Hypothalamus (tissue), 51 donors: ENCODE measurements around the gene MPDZ.
"Not testable (repeated sequence)": the region's sequence is repeated elsewhere in the genome, so short reads cannot be mapped to it uniquely, and the experiment has no call there.

Source experiments
- DNase-seq, 51 donors: peaks; one replicate each; lab custom pipeline; 2025; lab: John Stamatoyannopoulos, UW

MPDZ gene

GRCh38 chr9:13269589-13270452 is 9.7 kb downstream of the MPDZ start:
- no peak for DNase-seq

GRCh38 chr9:13268469-13268868 is 11.0 kb downstream of the MPDZ start:
- no peak for DNase-seq

GRCh38 chr9:13267743-13268142 is 11.7 kb downstream of the MPDZ start:
- peak in 1 of 51 donors; percentile 24 for DNase-seq

GRCh38 chr9:13266167-13266566 is 13.3 kb downstream of the MPDZ start:
- no peak for DNase-seq

GRCh38 chr9:13264788-13265187 is 14.7 kb downstream of the MPDZ start:
- DNase-seq = no peak

- no peak for DNase-seq
Observed at GRCh38 chr9:13263511-13263910, 16.0 kb downstream of the MPDZ start.

- DNase-seq = no peak
Observed at GRCh38 chr9:13252852-13253251, 26.6 kb downstream of the MPDZ start.

- no peak for DNase-seq
Observed at GRCh38 chr9:13244181-13244580, 35.3 kb downstream of the MPDZ start.

- no peak for DNase-seq
Observed at GRCh38 chr9:13241283-13241682, 38.2 kb downstream of the MPDZ start.

- no peak for DNase-seq
Observed at GRCh38 chr9:13239660-13240059, 39.8 kb downstream of the MPDZ start.

- DNase-seq = no peak
Observed at GRCh38 chr9:13239208-13239607, 40.3 kb downstream of the MPDZ start.

- DNase-seq = no peak
Observed at GRCh38 chr9:13234932-13235331, 44.6 kb downstream of the MPDZ start.

GRCh38 chr9:13228431-13228830 is 51.1 kb downstream of the MPDZ start:
- no peak for DNase-seq

GRCh38 chr9:13224366-13224765 is 55.1 kb downstream of the MPDZ start:
- DNase-seq = no peak

- not testable (repeated sequence) for DNase-seq
Observed at GRCh38 chr9:13222733-13223132, 56.8 kb downstream of the MPDZ start.

GRCh38 chr9:13221741-13222140 is 57.8 kb downstream of the MPDZ start:
- no peak for DNase-seq

GRCh38 chr9:13220837-13221236 is 58.7 kb downstream of the MPDZ start:
- no peak for DNase-seq

GRCh38 chr9:13215791-13216554 is 63.5 kb downstream of the MPDZ start:
- DNase-seq = no peak

GRCh38 chr9:13213998-13214397 is 65.5 kb downstream of the MPDZ start:
- DNase-seq = no peak

- no peak for DNase-seq
Observed at GRCh38 chr9:13213337-13213736, 66.2 kb downstream of the MPDZ start.

- DNase-seq = no peak
Observed at GRCh38 chr9:13210306-13210705, 69.2 kb downstream of the MPDZ start.

- DNase-seq = no peak
Observed at GRCh38 chr9:13209498-13209897, 70.0 kb downstream of the MPDZ start.
